NB4 (cell line): ENCODE measurements around the gene FBXO9.

Experiments
- CTCF ChIP-seq: IDR thresholded peaks from one replicate; pipeline ENCODE4 v1.5.1; 2012; ENCODE audit warnings: low read depth, low read length
- MAX ChIP-seq: IDR thresholded peaks from 2 replicates; pipeline ENCODE4 v1.6.1; 2011; ENCODE audit warnings: low read depth, low read length
- MYC ChIP-seq: IDR thresholded peaks from 2 replicates; pipeline ENCODE4 v1.6.1; 2011; ENCODE audit warnings: low read depth, low read length
- POLR2A ChIP-seq: IDR thresholded peaks from 2 replicates; pipeline ENCODE4 v1.6.1; 2011; ENCODE audit warnings: mild to moderate bottlenecking; ENCODE audit not compliant: insufficient read length; ENCODE audit errors: extremely low read depth

- no peak for TF ChIP-seq CTCF
- no peak for TF ChIP-seq POLR2A
- TF ChIP-seq MAX, result no peak
- TF ChIP-seq MYC, result no peak
Observed at GRCh38 chr6:53133961-53134360, 68.8 kb downstream of the FBXO9 start.
